Kidney epithelial cell (primary cell): Measurements from ENCODE around the gene ZNF107. TPM values are rescaled to one million over a fixed set of nuclear protein-coding genes. Genes with fewer than 3 reads are reported as not detected.
A peak's percentile ranks its signal among the peaks of the same experiment; 100 is the strongest.

Experiments used
- DNase-seq: peaks from one replicate; pipeline ENCODE4 v3.0.0-alpha.2; 2010; ENCODE audit warnings: low read depth
- H3K27me3 ChIP-seq: 2 replicates; pipeline ENCODE4 v1.6.0; 2011; ENCODE audit warnings: low read length; ENCODE audit not compliant: control insufficient read depth, insufficient read depth
- H3K36me3 ChIP-seq: 2 replicates; pipeline ENCODE4 v1.5.1; 2011; ENCODE audit warnings: low read length; ENCODE audit not compliant: control insufficient read depth, insufficient read depth
- H3K4me3 ChIP-seq: 2 replicates; pipeline ENCODE4 v1.5.1; 2011; ENCODE audit warnings: low read depth, mild to moderate bottlenecking, control low read depth, low read length
- CTCF ChIP-seq: IDR thresholded peaks from 2 replicates; pipeline ENCODE4 v1.5.1; 2011; ENCODE audit warnings: mild to moderate bottlenecking, moderate library complexity, low read length, control low read depth, inconsistent platforms; ENCODE audit not compliant: insufficient read depth, poor library complexity, severe bottlenecking
- total RNA-seq: library from RNA; depleted of rRNA; stranded (reverse); fragments of >200 nt; gene quantifications from 2 replicates; pipeline ENCODE4 v1.2.3, GENCODE V29; 2015

Gene ZNF107
- total RNA-seq, 1 donor from 2014 or later, result 4.2 TPM

DNA sequence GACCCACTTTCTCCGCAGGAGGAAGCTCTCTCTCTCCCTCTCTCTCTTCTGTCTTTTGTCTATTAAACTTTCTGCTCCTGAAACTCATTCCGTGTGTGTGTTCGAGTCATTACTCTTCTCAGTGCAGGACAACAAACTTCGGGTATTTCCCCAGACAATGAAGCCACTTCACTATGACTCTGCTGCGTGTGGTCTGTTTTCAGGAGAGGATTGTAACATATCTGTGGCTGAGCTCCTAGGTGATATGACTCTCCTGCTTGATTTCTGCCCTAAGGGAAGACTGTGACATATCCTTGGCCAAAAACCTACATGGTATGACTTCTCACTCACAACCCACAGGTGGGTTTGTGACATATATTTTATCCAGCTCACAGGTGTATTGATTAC lies 39.9 kb upstream of the ZNF107 start:
- Histone ChIP-seq H3K36me3 (no peaks in the 10 kb centered on the region), H3K4me3 (no peak overlapping the region), H3K27me3 (no peaks in the 10 kb centered on the region)
- no peak for TF ChIP-seq CTCF
- DNase-seq, result no peak

DNA sequence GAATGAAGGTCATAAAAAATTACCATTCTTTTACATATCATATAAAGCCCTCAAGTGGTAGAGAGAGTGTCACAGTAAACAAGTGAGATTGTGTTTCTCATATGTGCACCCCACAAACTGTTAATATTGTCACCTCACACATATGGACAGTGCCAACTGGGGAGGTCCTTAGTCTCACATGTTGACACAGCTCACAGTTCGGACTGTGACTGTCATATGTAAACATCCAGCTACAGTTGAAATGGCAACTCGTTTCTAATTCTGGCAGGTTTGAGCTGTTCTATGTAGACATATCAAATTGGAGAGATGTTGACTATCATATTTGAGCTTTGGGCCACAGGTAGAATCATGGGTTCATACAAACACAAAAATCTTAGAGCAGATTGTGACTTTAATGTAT lies 39.4 kb upstream of the ZNF107 start:
- Histone ChIP-seq H3K4me3 (no peak overlapping the region), H3K36me3 (no peaks in the 10 kb centered on the region), H3K27me3 (no peaks in the 10 kb centered on the region)
- no peak for TF ChIP-seq CTCF
- DNase-seq, result no peak

DNA sequence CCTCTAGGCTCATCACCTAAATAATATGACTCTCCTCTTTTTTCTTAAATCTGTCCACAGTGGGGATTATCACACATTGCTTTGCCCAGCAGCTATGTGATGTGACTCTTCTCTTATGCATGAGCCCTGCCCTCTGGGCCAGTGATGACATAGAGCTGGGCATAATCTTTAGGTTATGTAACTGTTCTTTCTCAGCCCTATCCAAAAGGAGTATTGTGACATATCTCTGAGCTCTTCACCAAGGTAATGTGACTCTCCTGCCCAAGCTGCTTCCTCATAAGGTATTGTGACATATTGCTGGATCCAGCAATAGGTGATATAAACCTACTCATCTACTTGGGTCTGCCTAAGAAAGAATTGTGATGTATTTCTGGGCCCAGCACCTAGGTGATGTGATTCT lies 37.7 kb upstream of the ZNF107 start:
- no peak overlapping the region for H3K4me3 ChIP-seq
- H3K27me3 ChIP-seq, result no peaks in the 10 kb centered on the region
- no peak for DNase-seq
- TF ChIP-seq CTCF, result no peak
- no peaks in the 10 kb centered on the region for H3K36me3 ChIP-seq

GRCh38 chr7:64628721-64629120 lies 37.2 kb upstream of the ZNF107 start:
- DNase-seq, result no peak

GRCh38 chr7:64630496-64630895 lies 35.4 kb upstream of the ZNF107 start:
- DNase-seq, result no peak
- Histone ChIP-seq H3K4me3 (no peak overlapping the region), H3K36me3 (no peaks in the 10 kb centered on the region), H3K27me3 (no peaks in the 10 kb centered on the region)
- TF ChIP-seq CTCF, result peak; percentile 38

More at GRCh38 chr7:64628721-64629120, 37.2 kb upstream of the ZNF107 start:
- TF ChIP-seq CTCF, result no peak
- H3K36me3 ChIP-seq, result no peaks in the 10 kb centered on the region
- H3K27me3 ChIP-seq, result no peaks in the 10 kb centered on the region
- no peak overlapping the region for H3K4me3 ChIP-seq

DNA sequence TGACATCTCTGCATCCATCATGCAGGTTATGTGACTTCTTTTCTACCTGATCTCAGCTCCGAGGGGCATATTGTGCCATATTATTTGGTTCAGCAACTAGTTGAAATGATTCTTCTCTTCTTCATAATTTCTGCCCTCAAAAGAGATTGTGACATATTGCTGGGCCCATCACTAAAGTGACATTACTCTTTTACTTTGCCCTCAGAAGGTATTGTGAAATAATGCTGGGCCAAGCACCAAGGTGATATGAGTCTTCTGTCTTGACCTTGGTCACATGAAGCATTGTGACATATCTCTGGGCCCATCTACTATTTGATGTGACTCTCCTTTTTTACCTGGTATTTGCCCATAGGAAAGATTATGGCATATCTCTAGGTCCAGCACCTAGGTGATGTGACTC lies 33.9 kb upstream of the ZNF107 start:
- no peak for DNase-seq
- Histone ChIP-seq H3K36me3 (no peaks in the 10 kb centered on the region), H3K27me3 (no peaks in the 10 kb centered on the region), H3K4me3 (no peak overlapping the region)
- no peak for TF ChIP-seq CTCF
